Stimulated activated CD4-positive, alpha-beta T cell treated with anti-CD3 and anti-CD28 coated beads, TNF-alpha, amount 100 ng/mL, for 4 hours (primary cell): ENCODE data around the gene DENR.
"Not testable (repeated sequence)": the region's sequence is repeated elsewhere in the genome, so short reads cannot be mapped to it uniquely, and the experiment has no call there.

ENCODE experiments used
- DNase-seq, 3 experiments: peaks; one replicate each; pipeline ENCODE4 v3.0.0-alpha.2; 2020; ENCODE audit warnings: low read depth in 3 of 3

DENR gene

DNA sequence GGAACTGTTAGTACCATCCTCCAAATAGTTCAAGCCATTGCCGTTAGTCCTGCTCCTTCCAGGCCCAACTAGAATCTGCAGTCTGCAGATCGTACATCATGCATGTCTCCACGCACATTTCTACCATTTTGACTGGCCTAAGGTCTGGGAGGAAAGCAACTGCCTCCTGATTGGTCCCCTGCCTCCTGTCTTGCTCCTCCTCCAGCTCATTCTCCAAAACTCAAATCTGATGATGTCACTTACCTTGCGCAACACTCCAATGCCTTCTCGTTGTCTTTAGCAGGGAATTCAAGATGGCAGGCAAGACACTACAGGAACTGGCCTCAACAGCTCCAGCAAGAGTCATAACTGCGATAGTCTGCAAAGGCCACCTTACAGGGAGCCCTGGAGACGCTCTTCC is 12.3 kb upstream of the DENR start:
- DNase-seq: no peak

DNA sequence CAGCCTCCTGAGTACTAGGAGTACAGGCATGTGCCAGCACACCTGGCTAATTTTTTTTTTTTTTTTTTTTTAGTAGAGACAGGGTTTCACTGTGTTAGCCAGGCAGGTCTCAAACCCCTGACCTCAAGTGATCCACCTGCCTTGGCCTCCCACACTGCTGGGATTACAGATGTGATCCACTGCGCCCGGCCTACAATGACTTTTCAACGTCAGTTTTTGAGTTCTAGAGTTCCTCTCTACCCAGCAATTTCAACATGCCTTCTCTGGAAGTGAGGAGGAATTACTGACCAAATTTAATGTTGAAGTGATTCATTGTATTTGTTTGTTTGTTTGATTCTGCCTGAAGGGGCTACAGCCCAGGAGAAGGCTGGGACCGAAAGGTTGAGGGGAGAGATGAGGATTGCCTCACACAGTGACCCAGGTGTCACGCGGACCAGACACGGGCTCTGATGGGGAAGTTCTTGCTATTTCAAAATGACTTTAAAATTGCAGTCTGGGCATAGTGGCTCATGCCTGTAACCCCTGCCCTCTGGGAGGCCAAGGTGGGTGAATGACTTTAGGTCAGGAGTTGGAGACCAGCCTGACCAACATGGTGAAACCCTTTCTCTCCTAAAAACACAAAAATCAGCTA is 8.6 kb upstream of the DENR start:
- no peak for DNase-seq

DNA sequence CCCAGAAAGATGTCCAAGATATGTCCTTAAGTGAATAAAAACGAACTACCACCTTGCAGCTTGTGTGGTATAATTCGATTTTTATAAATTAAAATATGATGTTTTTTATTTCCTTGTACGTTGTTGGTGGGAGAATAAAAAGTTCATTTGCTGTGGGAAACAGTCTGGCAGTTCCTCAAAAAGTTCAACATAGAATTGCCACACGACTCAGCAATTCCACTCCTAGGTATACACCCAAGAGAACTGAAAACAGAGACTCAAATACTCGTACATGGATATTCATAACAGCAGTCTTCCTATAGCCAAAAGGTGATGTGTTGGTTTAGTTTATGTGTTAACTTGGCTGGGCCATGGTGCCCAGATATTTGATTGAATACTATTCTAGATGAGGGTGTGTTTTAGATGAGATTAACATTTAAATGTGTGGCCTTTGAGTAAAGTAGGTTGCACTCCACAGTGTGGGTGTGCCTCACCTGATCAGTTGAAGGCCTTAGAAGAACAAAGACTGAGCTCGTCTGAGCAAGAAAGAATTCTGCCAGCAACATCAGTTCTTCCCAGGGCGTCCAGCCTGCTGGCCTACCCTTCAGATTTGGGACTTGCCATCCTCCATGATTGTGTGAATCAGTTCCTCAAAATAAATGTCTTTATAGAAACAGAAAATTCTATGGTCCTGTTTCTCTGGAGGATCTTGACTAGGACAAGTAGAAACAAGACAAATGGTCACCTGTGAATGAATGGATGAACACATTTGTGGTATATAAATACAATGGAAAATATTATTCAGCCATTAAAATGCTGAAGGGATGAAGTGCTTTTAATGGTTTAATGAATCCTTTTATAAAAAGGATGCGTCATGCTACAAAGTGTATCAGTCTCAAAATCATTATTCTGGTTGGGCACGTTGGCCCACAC is 5.1 kb upstream of the DENR start:
- DNase-seq: no peak

DNA sequence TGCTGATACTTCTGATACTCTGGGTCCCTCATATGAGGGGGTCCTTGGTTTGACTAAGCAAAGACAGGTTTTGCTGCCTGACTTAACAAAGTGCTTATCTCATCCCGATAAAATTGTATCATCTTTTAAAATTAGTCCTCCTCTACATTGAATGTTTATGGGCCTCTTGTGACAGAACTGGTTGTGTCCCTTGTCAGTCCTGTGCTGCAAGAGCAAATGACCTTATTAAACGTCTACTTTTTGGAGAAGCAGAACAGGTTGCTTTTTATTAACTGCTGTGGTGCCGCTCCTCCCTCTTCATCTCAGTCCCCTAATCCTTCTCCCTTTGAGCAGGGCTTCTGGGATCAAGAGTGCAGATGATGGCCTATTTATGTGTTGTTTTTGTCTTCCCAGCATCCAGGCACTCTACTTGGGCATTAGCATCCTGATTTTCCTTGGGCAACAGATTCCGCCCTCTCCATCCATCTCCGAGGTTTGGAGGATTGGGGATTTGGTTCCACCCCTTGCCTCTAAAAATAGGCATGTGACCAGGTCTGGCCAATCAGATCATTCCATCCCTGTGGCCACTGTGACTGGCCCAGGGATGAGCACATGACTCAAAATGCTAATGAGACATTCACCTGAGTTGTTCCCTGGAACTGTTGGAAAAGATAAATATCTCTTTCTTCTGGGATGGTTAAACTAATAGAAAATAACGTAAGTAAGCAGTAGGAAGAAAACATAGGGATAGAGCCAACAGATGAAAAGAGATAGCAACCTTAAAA is 2.9 kb upstream of the DENR start:
- no peak for DNase-seq

DNA sequence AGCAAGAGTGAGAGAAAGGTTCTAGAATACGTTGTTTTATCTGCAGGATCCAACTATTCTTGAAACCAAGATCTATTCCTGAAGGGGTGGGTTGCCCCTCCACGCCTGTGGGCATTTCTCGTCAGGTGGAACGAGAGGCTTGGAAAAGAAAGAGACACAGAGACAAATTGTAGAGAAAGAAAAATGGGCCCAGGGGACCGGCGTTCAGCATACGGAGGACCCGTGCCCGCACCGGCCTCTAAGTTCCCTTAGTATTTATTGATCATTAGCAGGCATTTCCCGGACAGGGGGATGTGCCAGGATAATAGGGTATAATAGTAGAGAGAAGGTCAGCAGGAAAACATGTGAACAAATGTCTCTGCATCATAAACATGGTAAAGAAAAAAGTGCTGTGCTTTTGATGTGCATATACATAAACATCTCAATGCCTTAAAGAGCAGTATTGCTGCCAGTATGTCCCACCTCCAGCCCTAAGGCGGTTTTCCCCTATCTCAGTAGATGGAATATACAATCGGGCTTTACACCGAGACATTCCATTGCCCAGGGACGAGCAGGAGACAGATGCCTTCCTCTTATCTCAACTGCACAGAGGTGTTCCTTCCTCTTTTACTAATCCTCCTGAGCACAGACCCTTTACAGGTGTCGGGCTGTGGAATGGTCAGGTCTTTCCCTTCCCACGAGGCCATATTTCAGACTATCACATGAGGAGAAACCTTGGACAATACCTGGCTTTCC is 1.7 kb upstream of the DENR start:
- DNase-seq: not testable (repeated sequence)

DNA sequence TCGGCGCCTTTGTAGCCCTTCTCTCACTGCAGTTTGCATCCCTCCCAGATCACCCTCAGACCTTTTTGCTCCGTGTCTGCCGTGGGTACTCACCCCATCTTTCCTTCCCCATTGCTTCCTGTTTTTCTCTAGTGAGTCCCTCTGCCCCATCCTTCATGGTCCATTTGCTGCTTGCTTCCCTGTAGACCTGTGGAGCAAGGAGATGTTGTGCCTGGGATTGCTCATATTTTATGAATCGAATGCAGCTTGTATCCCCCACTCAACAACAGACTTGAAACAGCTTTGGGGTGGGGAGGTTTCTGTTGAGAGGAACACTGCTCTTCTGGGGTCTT is 661 bp downstream of the DENR start:
- DNase-seq: no peak

DNA sequence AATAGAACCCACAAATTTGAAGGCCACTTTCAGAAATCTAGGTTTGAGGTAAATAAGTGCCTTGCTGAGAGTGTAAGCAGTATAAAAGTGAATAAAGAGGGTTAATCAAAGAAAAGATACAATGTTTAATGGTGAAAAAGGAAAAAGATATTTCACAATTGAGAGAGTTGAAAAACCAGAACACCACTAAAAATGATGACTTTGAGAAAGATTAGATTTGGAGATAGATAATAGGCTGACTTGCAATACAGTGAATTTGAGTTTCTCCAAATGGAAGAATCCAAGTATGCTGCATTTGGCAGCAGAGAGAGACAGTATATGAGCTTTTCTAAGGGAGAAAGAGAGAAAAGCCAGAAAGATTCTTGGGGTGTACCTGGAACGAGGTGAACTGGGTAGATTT is 2.2 kb downstream of the DENR start:
- DNase-seq: no peak

DNA sequence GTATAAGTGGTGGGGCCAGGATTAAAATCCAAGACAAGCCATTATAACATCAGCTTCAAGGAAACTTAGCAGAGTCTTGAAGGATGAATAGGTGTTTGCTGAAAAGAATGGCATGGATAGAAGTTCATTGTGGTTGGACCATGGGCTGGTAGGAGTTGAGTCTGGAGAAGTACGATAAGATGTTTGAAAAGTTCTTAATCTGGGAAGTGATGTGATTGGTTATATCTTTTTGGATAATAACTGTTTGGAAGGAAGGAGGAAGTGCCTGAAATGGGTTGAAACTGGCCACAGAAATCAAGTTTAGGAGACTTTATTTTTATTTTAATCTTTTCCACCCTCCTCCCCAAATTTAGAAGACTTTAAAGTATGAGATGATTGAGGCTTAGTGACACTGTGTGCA is 4.9 kb downstream of the DENR start:
- DNase-seq: no peak

DNA sequence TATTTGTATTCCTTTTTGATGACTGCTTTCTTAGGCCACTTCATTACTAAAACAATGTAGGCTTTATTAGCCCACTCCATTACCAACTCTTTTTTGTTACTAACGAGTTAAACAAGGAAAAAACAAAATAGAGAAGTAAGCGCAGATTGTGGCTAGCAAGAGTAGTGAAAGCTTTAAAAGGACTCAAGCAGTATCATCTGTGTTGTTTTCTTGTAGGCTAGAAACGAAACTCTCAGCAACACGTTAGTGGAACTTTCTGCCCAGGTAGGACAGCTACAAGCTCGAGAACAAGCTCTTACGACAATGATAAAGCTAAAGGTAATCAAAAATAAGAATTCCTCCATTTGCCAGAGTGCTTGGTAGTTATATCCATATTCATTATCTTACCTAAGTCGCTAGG is 32.9 kb downstream of the DENR start:
- no peak for DNase-seq

DNA sequence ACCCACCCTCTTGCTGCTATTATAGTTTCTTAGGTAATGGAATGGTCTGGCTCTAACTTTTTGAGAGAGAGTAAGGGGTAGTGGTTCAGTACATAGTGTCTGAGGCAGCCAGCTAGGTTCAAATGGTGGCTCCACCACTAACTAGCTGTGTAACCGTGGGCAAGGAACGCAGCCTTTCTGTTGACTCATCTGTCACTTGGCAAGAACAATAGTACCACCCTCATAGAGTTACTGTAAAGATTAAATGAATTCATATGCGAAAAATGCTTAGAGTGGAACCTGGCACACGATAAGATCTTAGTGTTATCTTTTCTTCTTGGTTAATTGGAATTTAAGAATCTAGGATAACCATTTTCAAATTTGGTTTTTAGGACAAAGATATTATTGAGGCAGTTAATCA is 35.8 kb downstream of the DENR start:
- no peak for DNase-seq

DNA sequence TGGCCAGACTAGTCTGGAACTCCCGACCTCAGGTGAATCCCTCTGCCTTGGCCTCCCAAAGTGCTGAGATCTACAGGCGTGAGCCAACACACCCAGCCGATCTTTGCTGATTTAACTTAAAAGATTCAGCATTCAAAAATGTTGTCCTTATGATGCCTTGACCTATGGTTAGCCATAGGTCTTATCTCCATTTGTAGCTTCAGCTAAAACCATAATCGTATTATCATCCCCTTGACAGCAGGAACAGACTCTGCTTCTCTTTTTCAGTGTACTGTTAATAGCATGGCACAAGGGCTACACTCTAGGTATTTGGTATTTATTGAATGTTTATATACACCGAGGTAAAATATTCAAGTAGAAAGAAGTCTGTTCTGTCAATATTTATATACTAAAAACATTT is 37.0 kb downstream of the DENR start:
- no peak for DNase-seq

DNA sequence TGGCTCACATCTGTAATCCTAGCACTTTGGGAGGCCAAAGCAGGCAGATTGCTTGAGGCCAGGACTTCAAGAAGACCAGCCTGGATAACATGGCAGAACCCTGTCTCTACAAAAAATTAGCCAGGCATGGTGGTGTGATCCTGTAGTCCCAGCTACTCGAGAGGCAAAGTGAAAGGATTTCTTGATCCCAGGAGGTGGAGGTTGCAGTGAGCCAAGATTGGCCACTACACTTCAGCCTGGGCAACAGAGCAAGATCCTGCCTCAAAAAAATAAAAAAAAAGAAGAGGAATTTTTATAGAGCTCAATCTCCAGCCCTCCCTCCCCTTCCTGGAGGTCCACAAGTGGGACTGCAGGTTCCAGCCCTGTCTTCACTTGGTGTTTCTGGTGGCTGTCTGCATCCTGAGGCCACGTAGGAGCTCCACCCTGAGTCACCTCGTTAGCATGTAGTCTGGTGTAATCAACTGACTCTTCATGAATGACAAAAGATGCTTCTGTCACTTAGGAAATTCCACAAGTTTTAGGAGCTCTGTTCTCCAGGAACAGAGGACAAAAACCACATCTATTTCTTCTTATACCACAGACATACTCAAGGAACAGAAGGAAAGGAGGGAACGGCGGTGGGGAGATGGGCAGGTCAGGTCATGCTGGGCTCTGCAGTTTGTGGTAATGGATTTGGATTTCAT is 37.9 kb downstream of the DENR start:
- no peak for DNase-seq

DNA sequence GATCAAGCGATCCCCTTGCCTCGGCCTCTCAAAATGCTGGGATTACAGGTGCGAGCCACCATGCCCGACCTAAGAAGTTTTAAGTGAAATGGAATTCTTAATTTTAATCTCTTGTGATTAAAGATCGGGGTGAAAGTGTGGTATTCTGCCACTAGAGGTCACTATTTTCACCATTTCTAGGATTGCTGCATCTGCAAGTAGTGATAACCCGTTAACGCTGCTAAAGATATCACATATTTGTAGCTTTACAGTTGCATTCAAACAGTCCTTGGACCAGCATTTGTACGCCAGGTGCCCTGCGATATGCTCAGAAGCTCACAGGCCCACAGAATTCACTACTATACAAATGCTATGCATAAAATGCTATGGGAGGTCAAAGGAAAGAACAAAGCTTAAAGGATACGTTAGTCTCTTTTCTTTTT is 41.1 kb downstream of the DENR start:
- no peak for DNase-seq

DNA sequence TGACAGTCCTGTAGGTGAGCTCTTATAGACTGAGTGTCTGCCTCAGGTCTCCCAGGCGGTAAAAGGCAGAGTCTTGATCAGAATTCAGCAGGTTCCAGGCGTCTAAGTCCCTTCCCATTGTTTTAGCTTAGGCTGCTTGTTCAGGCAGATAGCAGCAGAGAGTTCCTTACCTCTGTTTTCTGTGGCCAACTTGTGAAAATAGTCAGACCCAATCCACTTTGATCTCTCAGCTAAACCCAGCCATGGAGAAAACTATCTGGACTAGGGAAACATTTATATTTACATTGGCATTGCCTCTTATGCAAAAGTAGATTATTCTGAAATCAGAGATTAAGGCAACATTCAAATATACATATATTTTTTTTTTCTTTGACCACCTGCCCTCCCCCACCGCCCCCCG is 43.2 kb downstream of the DENR start:
- DNase-seq: no peak

DNA sequence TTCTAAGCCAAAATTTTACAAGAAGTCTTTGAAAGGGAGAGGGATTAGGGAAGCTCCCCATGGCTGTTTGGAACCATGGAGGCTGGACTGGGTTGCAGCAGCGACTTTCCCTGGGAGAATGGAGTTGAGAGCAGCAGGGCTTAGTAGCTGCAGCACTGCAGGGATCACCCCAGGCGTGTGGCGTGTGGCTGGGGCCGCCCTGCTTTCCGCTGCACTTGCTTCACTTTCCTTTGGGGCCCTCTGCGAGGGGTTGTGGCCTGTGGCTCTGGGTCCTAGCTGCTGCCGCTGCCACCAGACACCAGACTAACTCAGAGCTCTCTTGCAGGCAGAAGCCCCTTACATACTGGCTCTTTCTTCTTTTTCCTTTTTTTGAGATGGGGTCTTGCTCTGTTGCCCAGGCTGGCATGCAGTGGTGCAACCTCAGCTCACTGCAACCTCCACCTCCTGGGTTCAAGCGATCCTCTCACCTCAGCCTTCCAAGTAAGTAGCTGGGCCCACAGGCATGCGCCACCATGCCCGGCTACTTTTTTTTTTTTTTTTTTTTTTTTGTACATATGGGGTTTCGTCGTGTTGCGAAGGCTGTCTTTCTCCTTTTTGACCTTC is 47.1 kb downstream of the DENR start:
- DNase-seq: no peak

DNA sequence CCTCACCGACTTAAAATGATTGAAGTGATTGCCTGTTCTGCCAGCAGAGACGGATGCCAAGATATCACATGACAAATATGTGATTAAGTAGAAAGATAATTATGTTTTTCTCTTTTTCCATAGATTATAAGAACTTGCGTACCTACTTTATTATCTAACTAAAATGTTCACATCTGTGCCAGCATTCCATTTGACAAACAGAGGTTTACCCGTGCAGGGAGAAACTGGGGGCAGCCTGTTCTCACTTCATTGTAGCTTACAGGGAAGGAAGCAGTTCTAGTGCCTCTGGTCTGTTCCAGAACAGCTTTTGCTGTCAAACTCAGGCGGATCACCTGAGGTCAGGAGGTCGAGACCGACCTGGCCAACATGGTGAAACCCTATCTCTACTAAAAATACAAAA is 51.3 kb downstream of the DENR start:
- no peak for DNase-seq

DNA sequence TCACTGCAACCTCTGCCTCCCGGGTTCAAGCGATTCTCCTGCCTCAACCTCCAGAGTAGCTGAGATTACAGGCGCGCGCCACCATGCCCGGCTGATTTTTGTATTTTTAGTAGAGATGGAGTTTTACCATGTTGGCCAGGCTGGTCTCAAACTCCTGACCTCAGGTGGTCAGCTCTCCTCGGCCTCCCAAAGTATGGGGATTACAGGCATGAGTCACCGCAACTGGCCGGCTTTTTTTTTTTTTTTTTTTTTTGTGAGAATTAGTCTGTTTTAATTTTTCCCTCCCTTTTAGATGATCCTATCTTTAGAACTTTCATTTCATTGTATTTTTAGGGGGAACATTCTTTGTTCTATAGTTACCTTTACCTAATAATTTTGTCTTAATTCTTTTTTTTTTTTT is 52.3 kb downstream of the DENR start:
- not testable (repeated sequence) for DNase-seq

DNA sequence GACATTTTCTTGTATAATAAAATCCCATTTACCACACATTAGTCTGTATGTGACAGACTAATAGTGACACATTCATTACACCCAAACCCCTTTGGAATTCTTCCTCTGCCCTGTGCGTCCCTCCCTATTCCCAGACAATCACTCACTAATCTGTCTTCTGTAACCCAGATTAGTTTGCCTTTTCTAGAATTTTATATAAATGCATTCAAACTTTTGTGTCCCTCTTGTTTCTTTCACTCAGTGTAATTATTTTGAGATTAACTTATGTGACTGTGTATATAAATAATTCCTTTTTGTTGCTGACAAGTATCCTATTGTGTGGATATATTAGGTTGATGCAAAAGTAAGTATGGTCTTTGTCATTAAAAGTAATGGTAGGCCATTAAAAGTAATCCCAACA is 55.0 kb downstream of the DENR start:
- no peak for DNase-seq

DNA sequence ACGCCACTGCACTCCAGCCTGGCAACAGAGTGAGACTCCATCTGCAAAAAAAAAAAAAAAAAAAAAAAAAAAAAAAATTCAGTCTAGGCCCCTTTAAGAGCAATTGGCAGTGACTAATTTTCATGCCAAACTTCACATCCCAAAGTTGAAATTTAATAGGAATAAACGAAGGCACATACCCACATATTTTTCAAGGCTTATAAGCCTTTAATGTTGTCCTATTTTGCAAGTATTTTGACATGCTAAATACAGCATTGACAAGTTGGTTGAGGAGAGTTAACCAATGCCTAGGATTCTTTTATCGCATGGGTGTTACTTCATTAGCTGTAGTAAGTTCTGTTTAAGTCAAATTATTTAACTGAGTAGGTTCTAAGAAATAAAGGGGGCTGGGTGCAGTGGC is 59.2 kb downstream of the DENR start:
- no peak for DNase-seq

DNA sequence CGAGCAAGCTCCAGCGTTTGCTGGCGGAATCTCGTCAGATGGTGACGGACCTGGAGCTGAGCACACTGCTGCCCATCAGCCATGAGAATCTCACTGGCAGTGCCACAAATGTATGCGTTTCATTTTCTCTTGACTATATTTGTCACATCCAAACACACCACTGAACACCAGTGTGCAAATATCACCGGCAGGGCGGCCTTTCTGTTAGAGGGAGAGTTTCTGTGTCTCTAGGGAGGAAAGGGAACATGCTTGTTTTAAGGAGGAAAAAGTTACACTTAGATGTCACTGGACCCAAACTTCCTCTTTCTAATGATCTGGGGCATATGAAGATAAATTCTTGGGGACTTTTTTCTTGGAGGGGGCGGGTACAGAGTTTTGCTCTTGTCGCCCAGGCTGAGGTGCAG is 60.7 kb downstream of the DENR start:
- DNase-seq: no peak

DNA sequence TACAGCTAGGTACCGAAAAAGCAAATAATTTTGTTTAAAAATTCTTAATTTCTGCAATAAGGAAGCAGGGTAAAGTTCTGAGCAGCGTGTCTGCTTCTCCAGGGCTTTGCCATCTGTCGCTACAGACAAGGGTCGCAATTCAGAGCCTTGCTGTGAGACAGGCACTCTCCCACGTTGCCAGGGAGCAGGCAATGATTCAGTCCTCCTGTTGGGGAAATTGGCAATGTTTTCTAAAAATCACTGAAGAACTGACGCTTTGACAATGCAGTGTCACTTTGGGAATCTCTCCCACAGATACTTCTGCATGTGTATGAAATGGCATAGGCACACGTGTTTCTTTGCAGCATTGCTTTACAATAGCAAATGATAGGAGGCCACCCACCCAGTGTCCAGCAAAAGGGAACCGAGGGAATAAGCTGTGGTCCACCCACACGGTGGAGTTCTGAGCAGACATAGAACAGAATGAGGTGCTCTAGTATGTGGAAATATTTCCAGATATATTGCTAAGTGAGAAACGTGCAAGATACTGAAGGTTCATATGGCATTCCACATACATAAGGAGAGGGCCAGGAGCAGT is 66.7 kb downstream of the DENR start:
- DNase-seq: no peak
